ENCODE data around the gene LYZ.

DNA sequence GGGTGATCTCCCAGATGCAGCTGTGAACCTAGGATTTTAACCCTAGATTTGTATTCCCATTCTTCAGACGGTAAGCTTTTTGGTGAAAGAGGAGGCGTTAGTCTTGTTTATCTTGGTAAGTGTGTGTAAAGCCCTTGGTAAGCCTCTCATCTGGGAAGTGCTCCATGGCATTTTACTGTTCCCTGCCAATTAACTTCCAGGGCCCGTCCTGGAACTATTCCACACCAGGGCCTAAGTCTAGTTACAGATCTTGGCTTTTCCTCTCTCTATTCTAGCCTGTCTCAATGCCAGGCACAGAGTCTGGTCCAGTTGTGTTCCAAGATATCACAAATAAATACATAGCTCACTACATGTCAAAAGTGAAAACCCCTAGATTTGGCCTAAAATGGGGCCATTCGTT lies 53.8 kb downstream of the LYZ start:
- TF ChIP-seq CTBP1 (IDR thresholded peaks at IDR 0.05; ENCODE audit: borderline replicate concordance): no peak
- no peak for TF ChIP-seq HDGF (IDR thresholded peaks at IDR 0.05; ENCODE audit: borderline replicate concordance)
- TF ChIP-seq FOXA1 (IDR thresholded peaks at IDR 0.05): no peak
- no peak for TF ChIP-seq ARNT (IDR thresholded peaks at IDR 0.05)
- no peak for TF ChIP-seq ELF4 (IDR thresholded peaks at IDR 0.05)
- TF ChIP-seq FOXM1 (IDR thresholded peaks at IDR 0.05; ENCODE audit: borderline replicate concordance): no peak
- TF ChIP-seq TARDBP (IDR thresholded peaks at IDR 0.05): no peak
- no peak for TF ChIP-seq BHLHE40 (IDR thresholded peaks at IDR 0.05; ENCODE audit: borderline replicate concordance)
